ENCODE data around the gene CYB561.

CYB561 gene

GRCh38 chr17:63445954-63446752, at the start of gene CYB561:
CYB561 (minus strand) TSS chr17:63446306; CDS start chr17:63437547, 8,759 bp downstream.
- peak; percentile 77 to 78 for DNase-seq

DNA sequence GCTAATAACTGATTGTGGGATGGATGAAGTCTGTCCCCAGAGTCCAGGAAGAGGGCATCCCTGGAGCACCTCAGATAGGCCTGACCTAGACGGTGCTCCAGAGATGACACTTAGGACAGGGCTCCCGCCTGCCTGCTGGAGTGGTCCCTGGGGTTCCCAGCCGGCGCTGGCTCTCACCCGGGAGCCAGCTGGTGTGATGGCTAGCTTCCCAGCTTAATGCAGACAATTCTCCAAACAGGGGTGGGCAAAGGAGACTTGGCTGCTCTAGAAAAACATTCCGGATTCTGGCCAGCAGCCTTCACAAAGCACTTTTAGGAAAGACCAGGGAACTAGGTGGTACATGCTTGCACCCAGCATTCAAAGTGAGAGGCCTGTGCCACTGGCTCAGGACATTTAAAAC, 49.4 kb upstream of the CYB561 start:
- DNase-seq: no peak

GRCh38 chr17:63494300-63494928, 48.3 kb upstream of the CYB561 start:
- DNase-seq: no peak

- no peak for DNase-seq
These were observed 47.3 kb upstream of the CYB561 start for GRCh38 chr17:63493411-63493810.

GRCh38 chr17:63492940-63493339, 46.8 kb upstream of the CYB561 start:
- no peak for DNase-seq

GRCh38 chr17:63491977-63492618, 46.0 kb upstream of the CYB561 start:
- DNase-seq: no peak

GRCh38 chr17:63491413-63491812, 45.3 kb upstream of the CYB561 start:
- no peak for DNase-seq

DNA sequence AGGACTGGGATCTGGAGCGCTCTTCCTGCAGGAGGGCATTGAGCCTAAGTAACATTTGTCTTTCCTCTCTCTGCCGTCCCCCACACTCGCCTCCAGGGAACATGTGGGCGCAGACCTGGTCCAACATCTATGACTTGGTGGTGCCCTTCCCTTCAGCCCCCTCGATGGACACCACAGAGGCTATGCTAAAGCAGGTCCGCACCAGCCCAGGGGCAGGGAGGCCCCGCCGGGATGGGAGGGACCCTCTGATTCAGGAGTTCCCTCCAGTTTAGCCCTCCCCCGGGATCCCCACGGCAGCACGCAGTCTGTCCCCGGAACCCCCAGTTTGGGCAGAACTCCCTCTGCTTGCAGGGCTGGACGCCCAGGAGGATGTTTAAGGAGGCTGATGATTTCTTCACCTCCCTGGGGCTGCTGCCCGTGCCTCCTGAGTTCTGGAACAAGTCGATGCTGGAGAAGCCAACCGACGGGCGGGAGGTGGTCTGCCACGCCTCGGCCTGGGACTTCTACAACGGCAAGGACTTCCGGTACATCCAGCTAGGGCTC, 44.8 kb upstream of the CYB561 start:
- DNase-seq: no peak

GRCh38 chr17:63490329-63490728, 44.2 kb upstream of the CYB561 start:
- DNase-seq: no peak

DNA sequence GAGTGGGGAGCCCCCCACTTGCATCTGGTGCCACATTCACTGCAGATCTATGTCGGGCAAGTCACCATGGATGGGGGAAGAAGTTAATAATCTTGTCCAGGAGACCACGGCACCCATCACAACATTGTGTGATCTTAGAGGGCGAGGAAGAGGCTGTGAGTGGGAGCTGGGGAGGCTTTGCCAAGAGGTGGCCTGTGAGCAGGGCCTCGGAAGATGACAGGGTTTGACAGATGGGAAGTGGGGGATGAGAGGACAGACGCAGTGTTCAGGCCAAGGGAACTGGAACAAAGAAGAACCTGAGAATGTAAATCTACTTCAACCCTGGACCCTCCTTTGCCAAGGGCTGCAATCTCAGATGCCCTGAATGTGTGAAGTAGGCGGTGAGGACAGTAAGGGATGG, 43.2 kb upstream of the CYB561 start:
- DNase-seq: no peak

DNA sequence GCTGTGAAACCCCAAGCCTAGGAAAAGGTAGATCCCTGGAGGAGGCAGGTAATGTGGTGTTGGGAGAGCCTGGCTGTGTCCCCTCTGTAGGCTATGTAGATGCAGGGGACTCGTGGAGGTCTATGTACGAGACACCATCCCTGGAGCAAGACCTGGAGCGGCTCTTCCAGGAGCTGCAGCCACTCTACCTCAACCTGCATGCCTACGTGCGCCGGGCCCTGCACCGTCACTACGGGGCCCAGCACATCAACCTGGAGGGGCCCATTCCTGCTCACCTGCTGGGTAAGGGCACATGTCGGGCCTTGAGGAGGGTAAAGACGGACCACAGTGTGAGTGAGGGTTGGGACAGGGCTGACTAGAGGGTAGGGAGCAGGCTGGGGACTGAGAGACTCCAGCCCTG, 42.7 kb upstream of the CYB561 start:
- DNase-seq: no peak

- no peak for DNase-seq
These were observed 40.9 kb upstream of the CYB561 start for GRCh38 chr17:63487014-63487339.

DNA sequence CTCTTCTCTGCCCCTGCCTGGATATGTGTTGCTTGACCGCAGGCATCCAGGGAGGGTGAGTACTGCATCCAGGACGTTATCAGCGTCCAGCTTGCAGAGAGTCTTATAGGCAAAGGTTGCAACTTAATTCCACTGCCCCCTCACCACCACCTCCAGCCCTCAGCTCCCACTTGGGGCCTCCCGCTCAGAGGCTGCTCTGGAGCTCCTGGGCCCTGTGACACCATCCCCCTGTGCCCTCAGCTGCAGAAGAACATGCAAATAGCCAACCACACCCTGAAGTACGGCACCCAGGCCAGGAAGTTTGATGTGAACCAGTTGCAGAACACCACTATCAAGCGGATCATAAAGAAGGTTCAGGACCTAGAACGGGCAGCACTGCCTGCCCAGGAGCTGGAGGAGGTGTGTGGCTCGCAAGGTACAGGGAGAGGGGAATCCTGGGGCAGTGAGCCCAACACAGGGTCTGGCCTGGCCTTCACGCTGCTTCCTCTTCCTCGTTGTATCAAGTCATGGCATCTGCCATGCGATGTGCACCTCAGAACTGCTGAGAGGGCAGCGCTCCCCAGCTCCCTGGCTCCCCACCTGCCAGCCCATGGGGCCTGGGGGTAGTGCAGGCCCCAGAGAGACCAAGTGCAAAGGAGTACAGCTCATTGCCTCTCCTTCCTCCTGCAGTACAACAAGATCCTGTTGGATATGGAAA, 40.4 kb upstream of the CYB561 start:
- no peak for DNase-seq

DNA sequence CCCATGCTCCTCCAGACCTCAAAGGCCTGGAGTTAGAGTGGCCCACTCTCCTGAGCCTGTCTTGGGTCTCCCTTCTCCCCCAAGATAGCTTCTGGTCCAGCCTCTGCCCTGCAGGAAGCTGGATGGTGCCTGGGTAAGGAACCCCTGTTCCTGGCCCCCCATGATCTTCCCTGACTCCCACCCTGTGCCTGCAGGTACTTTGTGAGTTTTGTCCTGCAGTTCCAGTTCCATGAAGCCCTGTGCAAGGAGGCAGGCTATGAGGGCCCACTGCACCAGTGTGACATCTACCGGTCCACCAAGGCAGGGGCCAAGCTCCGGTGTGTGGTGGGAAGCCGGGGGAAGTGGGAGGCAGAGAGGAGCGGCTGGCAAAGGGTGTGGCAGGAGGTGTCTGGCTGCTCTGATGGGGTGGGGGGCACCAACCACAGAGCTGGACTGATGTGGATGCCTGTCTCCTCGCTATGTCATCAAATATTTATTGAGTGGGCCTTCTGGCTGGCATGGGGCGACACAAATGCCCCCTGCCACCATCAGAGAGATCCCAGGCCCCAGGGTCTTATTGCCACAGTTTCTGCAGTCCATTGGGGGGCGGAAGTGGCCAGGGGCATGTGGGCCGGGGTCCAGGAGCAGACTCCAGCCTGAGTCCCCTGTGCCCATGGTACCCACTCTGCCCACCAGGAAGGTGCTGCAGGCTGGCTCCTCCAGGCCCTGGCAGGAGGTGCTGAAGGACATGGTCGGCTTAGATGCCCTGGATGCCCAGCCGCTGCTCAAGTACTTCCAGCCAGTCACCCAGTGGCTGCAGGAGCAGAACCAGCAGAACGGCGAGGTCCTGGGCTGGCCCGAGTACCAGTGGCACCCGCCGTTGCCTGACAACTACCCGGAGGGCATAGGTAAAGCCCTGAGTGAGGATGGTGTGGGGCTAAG, 37.8 kb upstream of the CYB561 start:
- no peak for DNase-seq

DNA sequence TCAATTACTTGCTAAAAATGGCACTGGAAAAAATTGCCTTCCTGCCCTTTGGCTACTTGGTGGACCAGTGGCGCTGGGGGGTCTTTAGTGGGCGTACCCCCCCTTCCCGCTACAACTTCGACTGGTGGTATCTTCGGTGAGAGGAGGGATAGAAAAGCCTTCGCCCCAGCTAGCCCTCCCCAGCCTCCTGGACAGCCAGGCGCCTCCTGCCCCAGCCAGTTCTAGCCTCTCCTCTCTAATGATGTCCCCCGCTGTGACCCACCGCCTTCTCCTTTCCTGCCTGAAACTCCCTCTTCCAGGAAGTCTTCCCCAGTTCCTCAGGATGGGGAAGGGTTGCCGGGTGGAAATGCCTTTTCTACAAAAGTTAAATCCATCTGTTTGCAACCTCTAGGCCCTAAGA, 36.9 kb upstream of the CYB561 start:
- no peak for DNase-seq

DNA sequence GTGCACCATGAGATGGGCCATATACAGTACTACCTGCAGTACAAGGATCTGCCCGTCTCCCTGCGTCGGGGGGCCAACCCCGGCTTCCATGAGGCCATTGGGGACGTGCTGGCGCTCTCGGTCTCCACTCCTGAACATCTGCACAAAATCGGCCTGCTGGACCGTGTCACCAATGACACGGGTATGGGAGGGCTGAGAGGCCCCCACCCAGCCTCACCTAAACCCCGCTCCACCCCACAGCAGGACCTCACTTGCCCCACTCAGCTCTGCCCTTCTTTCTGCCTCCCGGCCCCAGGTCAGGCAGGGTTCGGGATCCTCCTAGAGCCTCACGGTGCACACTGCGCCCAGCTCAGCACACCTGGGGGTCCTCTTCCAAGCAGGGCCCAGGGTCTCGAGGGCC, 36.4 kb upstream of the CYB561 start:
- DNase-seq: no peak

DNA sequence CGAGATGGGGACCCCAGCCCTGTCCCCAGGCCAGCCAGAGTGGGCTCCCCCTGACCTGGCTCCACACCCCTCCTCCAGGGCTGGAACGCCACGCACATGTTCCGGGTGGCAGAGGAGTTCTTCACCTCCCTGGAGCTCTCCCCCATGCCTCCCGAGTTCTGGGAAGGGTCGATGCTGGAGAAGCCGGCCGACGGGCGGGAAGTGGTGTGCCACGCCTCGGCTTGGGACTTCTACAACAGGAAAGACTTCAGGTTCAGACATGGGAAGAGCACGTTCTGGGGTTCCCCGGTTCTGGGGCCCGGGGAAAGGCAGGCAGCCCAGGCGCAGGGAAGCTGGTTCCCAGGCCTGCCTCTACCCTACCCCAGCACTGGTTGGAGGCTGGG, 35.4 kb upstream of the CYB561 start:
- no peak for DNase-seq

DNA sequence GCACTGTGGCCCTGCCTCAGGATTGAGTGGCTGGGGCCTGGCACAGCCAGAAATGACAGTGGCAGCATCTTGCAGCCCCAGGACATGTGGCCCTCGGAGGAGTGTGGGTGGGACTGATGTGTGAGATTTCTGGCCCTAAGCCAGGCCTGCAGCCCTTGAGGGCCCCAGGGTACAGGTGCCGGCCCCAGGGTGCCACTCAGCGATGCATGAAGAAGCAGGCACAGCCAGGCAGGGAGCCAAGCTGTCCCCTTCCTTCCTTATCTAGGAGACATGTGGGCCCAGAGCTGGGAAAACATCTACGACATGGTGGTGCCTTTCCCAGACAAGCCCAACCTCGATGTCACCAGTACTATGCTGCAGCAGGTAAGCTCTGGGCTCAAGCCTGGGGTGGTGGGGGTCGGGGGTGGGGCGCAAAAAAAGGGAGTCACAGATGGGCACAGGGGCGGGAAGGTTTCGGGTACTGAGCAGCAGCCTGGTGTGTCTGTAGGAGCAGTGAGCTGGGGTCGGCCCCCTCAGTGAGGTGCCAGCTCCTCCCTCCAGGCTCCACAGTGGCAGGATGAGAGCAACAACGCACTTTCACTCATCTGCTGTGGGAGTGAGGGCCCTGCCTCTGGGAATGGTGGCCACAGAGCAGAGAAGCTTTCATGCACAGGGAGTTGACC, 34.9 kb upstream of the CYB561 start:
- DNase-seq: no peak

GRCh38 chr17:63480192-63480784, 34.2 kb upstream of the CYB561 start:
- no peak for DNase-seq

- DNase-seq: no peak
These were observed 33.5 kb upstream of the CYB561 start for GRCh38 chr17:63479495-63480184.

Data from stimulated activated CD4-positive, alpha-beta T cell treated with anti-CD3 and anti-CD28 coated beads, Interleukin-2, amount 100 ng/mL, for 24 hours (primary cell).